H9 (cell line): ENCODE measurements around the gene PIP5K1A. TPM values are rescaled to one million over a fixed set of nuclear protein-coding genes. Genes with fewer than 3 reads are reported as not detected.

Experiments used
- DNase-seq: peaks from one replicate; pipeline ENCODE4 v3.0.0-alpha.2; 2017
- H2AFZ ChIP-seq: one replicate; pipeline ENCODE4 v1.6.1; 2013; ENCODE audit warnings: mild to moderate bottlenecking, low read length, control low read depth, moderate library complexity
- H2AK5ac ChIP-seq: 2 replicates; pipeline ENCODE4 v1.6.1; 2013; ENCODE audit warnings: low read length, control low read depth, mixed read lengths; ENCODE audit not compliant: insufficient read length
- H2BK120ac ChIP-seq: one replicate; pipeline ENCODE4 v1.6.1; 2013; ENCODE audit warnings: low read depth, mild to moderate bottlenecking, low read length, control low read depth, inconsistent platforms; ENCODE audit not compliant: poor library complexity, severe bottlenecking
- H2BK12ac ChIP-seq: 2 replicates; pipeline ENCODE4 v1.6.1; 2013; ENCODE audit warnings: low read length, control low read depth, mixed read lengths, low read depth; ENCODE audit not compliant: insufficient read length
- H2BK15ac ChIP-seq: 2 replicates; pipeline ENCODE4 v1.6.1; 2013; ENCODE audit warnings: low read depth, low read length, control low read depth
- H2BK20ac ChIP-seq: one replicate; pipeline ENCODE4 v1.6.1; 2013; ENCODE audit warnings: low read depth, mild to moderate bottlenecking, low read length, control low read depth, inconsistent platforms; ENCODE audit not compliant: poor library complexity, severe bottlenecking
- H2BK5ac ChIP-seq: 2 replicates; pipeline ENCODE4 v1.6.1; 2013; ENCODE audit warnings: low read length, control low read depth, mixed read lengths; ENCODE audit not compliant: insufficient read length
- H3K14ac ChIP-seq: 2 replicates; pipeline ENCODE4 v1.6.1; 2013; ENCODE audit warnings: low read length, control low read depth; ENCODE audit not compliant: insufficient read depth
- H3K18ac ChIP-seq: 2 replicates; pipeline ENCODE4 v1.6.1; 2013; ENCODE audit warnings: low read depth, mild to moderate bottlenecking, mixed read lengths, low read length, control low read depth; ENCODE audit not compliant: insufficient read length
- H3K23ac ChIP-seq: 2 replicates; pipeline ENCODE4 v1.6.1; 2013; ENCODE audit warnings: low read length, control low read depth, mixed read lengths, low read depth; ENCODE audit not compliant: insufficient read length
- H3K23me2 ChIP-seq: 2 replicates; pipeline ENCODE4 v1.6.1; 2013; ENCODE audit warnings: low read depth, mild to moderate bottlenecking, mixed read lengths, low read length, control low read depth; ENCODE audit not compliant: insufficient read length, poor library complexity, severe bottlenecking
- H3K27ac ChIP-seq: 2 replicates; pipeline ENCODE4 v1.5.1; 2013; ENCODE audit warnings: low read length, control low read depth, mixed read lengths, low read depth; ENCODE audit not compliant: insufficient read length
- H3K27me3 ChIP-seq: 2 replicates; pipeline ENCODE4 v1.6.1; 2013; ENCODE audit warnings: low read length, control low read depth, inconsistent platforms; ENCODE audit not compliant: insufficient read depth
- H3K4ac ChIP-seq: 2 replicates; pipeline ENCODE4 v1.6.1; 2013; ENCODE audit warnings: low read depth, mild to moderate bottlenecking, control low read depth, inconsistent platforms, low read length, moderate library complexity
- H3K4me1 ChIP-seq: 2 replicates; pipeline ENCODE4 v1.6.1; 2013; ENCODE audit warnings: low read length, control low read depth, inconsistent platforms; ENCODE audit not compliant: insufficient read depth
- H3K4me2 ChIP-seq: 2 replicates; pipeline ENCODE4 v1.6.1; 2013; ENCODE audit warnings: low read length, control low read depth, mixed read lengths; ENCODE audit not compliant: insufficient read length, insufficient read depth
- H3K56ac ChIP-seq: 2 replicates; pipeline ENCODE4 v1.6.1; 2013; ENCODE audit warnings: low read depth, mild to moderate bottlenecking, mixed read lengths, low read length, control low read depth; ENCODE audit not compliant: insufficient read length
- H3K79me1 ChIP-seq: 2 replicates; pipeline ENCODE4 v1.6.1; 2013; ENCODE audit warnings: low read depth, mild to moderate bottlenecking, moderate library complexity, low read length, control low read depth, inconsistent platforms; ENCODE audit not compliant: insufficient read depth, poor library complexity, severe bottlenecking
- H3K79me2 ChIP-seq: 2 replicates; pipeline ENCODE4 v1.6.1; 2013; ENCODE audit warnings: low read length, control low read depth, inconsistent platforms; ENCODE audit not compliant: insufficient read depth
- H3K9ac ChIP-seq: 2 replicates; pipeline ENCODE4 v1.6.1; 2013; ENCODE audit warnings: low read length, control low read depth, mixed read lengths; ENCODE audit not compliant: insufficient read length; ENCODE audit errors: extremely low read depth
- H3K9me3 ChIP-seq: one replicate; pipeline ENCODE4 v1.6.1; 2013; ENCODE audit warnings: low read depth, low read length, inconsistent platforms; ENCODE audit not compliant: control insufficient read depth
- H3T11ph ChIP-seq: one replicate; pipeline ENCODE4 v1.6.1; 2013; ENCODE audit warnings: mild to moderate bottlenecking, low read length, control low read depth, inconsistent platforms
- H4K20me1 ChIP-seq: one replicate; pipeline ENCODE4 v1.6.1; 2013; ENCODE audit not compliant: control insufficient read depth, insufficient read length, insufficient read depth
- H4K5ac ChIP-seq: 2 replicates; pipeline ENCODE4 v1.6.1; 2013; ENCODE audit warnings: low read depth, mild to moderate bottlenecking, mixed read lengths, low read length, control low read depth; ENCODE audit not compliant: insufficient read length
- H4K8ac ChIP-seq: replicated peaks from 2 replicates; pipeline ENCODE4 v1.6.1; 2013; ENCODE audit warnings: low read length, control low read depth, mixed read lengths, low read depth; ENCODE audit not compliant: insufficient read length
- H4K91ac ChIP-seq: 2 replicates; pipeline ENCODE4 v1.6.1; 2013; ENCODE audit warnings: low read depth, mild to moderate bottlenecking, moderate library complexity, mixed read lengths, low read length, control low read depth; ENCODE audit not compliant: insufficient read length
- H3K27ac Mint-ChIP-seq, 3 experiments: 2 replicates in 2 of 3; 3 replicates in 1 of 3; pipeline ENCODE4 v1.8.0; 2020 to 2021; ENCODE audit warnings: mixed read lengths in 3 of 3, mild to moderate bottlenecking in 1 of 3, moderate library complexity in 1 of 3
- H3K27me3 Mint-ChIP-seq: 2 replicates; pipeline ENCODE4 v1.8.0; 2021; ENCODE audit warnings: low read depth, mild to moderate bottlenecking, moderate library complexity, mixed read lengths
- H3K36me3 Mint-ChIP-seq, 3 experiments: 2 replicates in 2 of 3; 3 replicates in 1 of 3; pipeline ENCODE4 v1.8.0; 2020 to 2021; ENCODE audit warnings: low read depth in 3 of 3, mixed read lengths in 3 of 3; ENCODE audit not compliant: insufficient read depth in 1 of 3
- H3K4me1 Mint-ChIP-seq, 2 experiments: 2 replicates each; pipeline ENCODE4 v1.8.0; 2020; ENCODE audit warnings: mixed read lengths in 2 of 2
- H3K4me3 Mint-ChIP-seq, 2 experiments: 2 replicates in 1 of 2; 3 replicates in 1 of 2; pipeline ENCODE4 v1.8.0; 2020 to 2021; ENCODE audit warnings: mild to moderate bottlenecking in 2 of 2, mixed read lengths in 2 of 2, moderate library complexity in 1 of 2
- H3K9me3 Mint-ChIP-seq, 2 experiments: 2 replicates in 1 of 2; 3 replicates in 1 of 2; pipeline ENCODE4 v1.8.0; 2020; ENCODE audit warnings: mild to moderate bottlenecking in 2 of 2, mixed read lengths in 2 of 2, moderate library complexity in 1 of 2
- CTCF ChIP-seq: fragments of 200-600 bp; sonication (generic); conservative IDR thresholded peaks from 3 replicates; pipeline ENCODE4 v1.8.0; 2021; ENCODE audit warnings: antibody characterized with exemption, mild to moderate bottlenecking
- WGBS: extraction: QIAGEN DNeasy Blood & Tissue Kit; methylation state at CpG from one replicate; pipeline ENCODE4 v1.1.7; 2013; ENCODE audit warnings: missing lambda C conversion rate, low lambda C conversion rate, mixed read lengths; ENCODE audit not compliant: insufficient read length; ENCODE audit errors: extremely low coverage; 5-methylcytosine and 5-hydroxymethylcytosine counted together
- total RNA-seq: library from RNA; stranded (reverse); gene quantifications from 2 replicates; pipeline ENCODE4 v1.2.1, GENCODE V29; 2021

PIP5K1A gene
- total RNA-seq, 1 experiment from 2014 or later: 94.6 TPM

GRCh38 chr1:151167116-151167515 is 31.2 kb upstream of the PIP5K1A start:
- Histone ChIP-seq H2BK120ac (no peak overlapping the region), H2BK12ac (no peak overlapping the region), H2BK5ac (no peak overlapping the region), H2AFZ (no peak overlapping the region), H3K4me2 (peak overlapping the region; percentile 70), H2BK15ac (no peak overlapping the region), H3K18ac (no peak overlapping the region), H3K23ac (no peak overlapping the region), H4K20me1 (no peaks in the 10 kb centered on the region), H3K23me2 (peaks cover 13% of the 10 kb centered on the region), H3K4ac (no peak overlapping the region), H3K79me2 (no peaks in the 10 kb centered on the region), H4K5ac (no peak overlapping the region), H3K9ac (no peak overlapping the region), H3K27ac (no peak overlapping the region), H3K79me1 (no peaks in the 10 kb centered on the region), H4K91ac (no peak overlapping the region), H2AK5ac (no peak overlapping the region), H4K8ac (no peak overlapping the region), H3K9me3 (no peaks in the 10 kb centered on the region), H2BK20ac (no peak overlapping the region), H3K14ac (no peak overlapping the region), H3T11ph (no peak overlapping the region), H3K56ac (no peak overlapping the region), H3K27me3 (no peaks in the 10 kb centered on the region), H3K4me1 (0 out of 2 replicates have a peak, but pooled peaks cover 4% of the 10 kb centered on the region)
- Mint-ChIP-seq H3K4me3 (peak overlapping the region; percentile 96 to 98), H3K9me3 (no peaks in the 10 kb centered on the region; a peak in 1 of 5 replicates), H3K4me1 (peaks cover 22 to 27% of the 10 kb centered on the region in 2 experiments), H3K27me3 (peaks cover 3% of the 10 kb centered on the region; the same call in 1 of the 2 replicates), H3K27ac (no peak overlapping the region), H3K36me3 (peaks cover 14 to 35% (median 32%) of the 10 kb centered on the region in 3 experiments; a peak in 6 of 7 replicates)
- no peak for DNase-seq
- WGBS: no CpG with 5 or more reads among the region's 6 CpGs
- no peak for TF ChIP-seq CTCF
